ENCODE results near the gene ADAMTS1. TPM values are rescaled to one million over a fixed set of nuclear protein-coding genes. Genes with fewer than 3 reads are reported as not detected.

The ADAMTS1 gene
- total RNA-seq, 2 donors from 2014 or later, result 24.4 to 35.2 TPM

- ATAC-seq, result no peak
- Mint-ChIP-seq H3K36me3 (no peaks in the 10 kb centered on the region), H3K4me1 (ENCODE audit: low read depth in 2 of 2) (peaks cover 11 to 12% of the 10 kb centered on the region in 2 donors), H3K4me3 (no peak overlapping the region), H3K27me3 (peaks cover 10 to 13% of the 10 kb centered on the region in 2 donors), H3K27ac (no peak overlapping the region), H3K9me3 (no peaks in the 10 kb centered on the region)
- no peak for DNase-seq (ENCODE audit: low spot score)
These were observed 6.1 kb upstream of the ADAMTS1 start for GRCh38 chr21:26851109-26851944.

DNA sequence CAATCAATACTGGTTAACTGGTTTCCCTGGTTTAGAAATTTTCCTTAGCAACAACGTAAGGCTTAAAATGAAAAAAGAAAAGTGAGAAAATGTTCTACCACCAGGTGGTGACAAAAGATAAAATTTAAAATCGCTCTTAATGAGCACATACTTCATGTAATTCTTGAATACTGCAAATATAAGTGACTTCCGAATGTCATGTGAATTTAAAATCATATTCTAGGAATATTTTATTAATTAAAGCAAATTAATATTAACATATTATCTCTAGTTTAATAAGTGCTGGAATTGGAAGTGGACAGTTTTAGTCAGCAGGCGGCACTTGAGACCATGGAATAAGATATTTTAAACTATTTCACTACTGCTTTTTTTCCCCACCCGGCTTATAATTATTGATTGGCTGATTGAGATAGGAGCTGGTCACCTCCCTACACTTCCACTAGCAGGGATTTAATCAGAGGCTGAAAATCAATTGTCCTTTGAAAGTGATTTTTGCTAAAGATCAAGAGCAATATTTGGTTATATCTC is 5.0 kb upstream of the ADAMTS1 start:
- Mint-ChIP-seq H3K27ac (no peak overlapping the region), H3K9me3 (no peaks in the 10 kb centered on the region), H3K4me1 (ENCODE audit: low read depth in 2 of 2) (peaks cover 20 to 21% of the 10 kb centered on the region in 2 donors), H3K36me3 (no peaks in the 10 kb centered on the region), H3K4me3 (no peak overlapping the region), H3K27me3 (peaks cover 14 to 21% of the 10 kb centered on the region in 2 donors)
- ATAC-seq, result no peak
- no peak for DNase-seq (ENCODE audit: low spot score)

DNA sequence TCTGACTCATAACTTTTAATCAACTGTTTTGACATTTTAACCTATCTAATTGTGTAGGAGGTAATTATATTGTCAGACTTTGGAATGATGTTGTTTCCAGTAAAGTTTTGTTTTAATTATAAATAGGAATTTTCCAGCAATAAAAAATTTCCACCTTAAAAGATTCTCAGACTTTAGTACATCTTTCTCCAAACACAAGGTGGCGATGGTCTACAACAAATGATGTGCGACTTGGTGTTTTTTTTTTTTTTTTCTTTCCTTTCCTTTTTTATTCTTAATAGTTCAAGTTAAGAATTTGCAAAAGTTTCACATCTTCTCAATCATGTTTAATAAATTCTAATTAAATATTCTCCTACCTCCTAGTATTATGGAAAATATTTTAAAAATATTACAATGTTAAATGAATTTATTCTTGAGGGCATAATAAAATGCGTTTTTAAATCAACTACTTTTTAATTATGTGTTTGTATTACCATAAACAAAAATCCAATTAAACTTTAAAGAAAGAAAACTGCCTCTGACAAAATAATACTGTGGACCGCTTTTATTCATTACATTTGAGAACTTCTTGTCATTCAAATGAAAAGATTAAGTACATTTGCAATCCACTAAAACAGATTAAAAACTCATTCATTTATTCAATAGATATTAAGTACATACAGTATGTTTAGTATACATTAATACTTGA is 4.4 kb upstream of the ADAMTS1 start:
- Mint-ChIP-seq H3K4me3 (no peak overlapping the region), H3K36me3 (no peaks in the 10 kb centered on the region), H3K27ac (no peak overlapping the region), H3K4me1 (ENCODE audit: low read depth in 2 of 2) (peaks cover 20 to 21% of the 10 kb centered on the region in 2 donors), H3K27me3 (peaks cover 14 to 21% of the 10 kb centered on the region in 2 donors), H3K9me3 (no peaks in the 10 kb centered on the region)
- no peak for ATAC-seq
- DNase-seq (ENCODE audit: low spot score), result no peak

GRCh38 chr21:26847921-26848320 is 2.7 kb upstream of the ADAMTS1 start:
- Mint-ChIP-seq H3K27me3 (peaks cover 14 to 21% of the 10 kb centered on the region in 2 donors), H3K4me1 (ENCODE audit: low read depth in 2 of 2) (peaks cover 27 to 33% of the 10 kb centered on the region in 2 donors), H3K27ac (no peak overlapping the region), H3K4me3 (no peak overlapping the region), H3K36me3 (peaks cover 6% of the 10 kb centered on the region), H3K9me3 (no peaks in the 10 kb centered on the region)
- DNase-seq (ENCODE audit: low spot score) (no peak), ATAC-seq (no peak)

DNA sequence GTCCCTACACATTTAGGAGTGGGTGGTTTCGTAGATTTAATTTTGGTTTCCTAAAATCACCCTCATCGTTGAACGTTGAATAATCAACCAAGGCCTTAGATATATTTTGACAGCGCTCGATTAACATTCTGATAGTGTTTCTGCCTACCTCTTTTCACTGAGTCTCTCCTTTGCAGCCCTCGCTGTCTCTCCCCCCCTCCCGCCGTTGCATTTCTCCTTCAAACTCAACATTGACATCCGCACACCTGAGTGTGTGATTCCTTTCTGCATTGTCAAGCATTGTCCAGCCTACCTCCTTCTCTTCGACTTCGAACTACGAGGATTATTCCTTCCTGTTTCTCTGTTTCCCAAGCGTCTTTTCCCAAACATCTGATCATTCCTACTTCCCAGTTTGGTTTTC is 1.8 kb upstream of the ADAMTS1 start:
- Mint-ChIP-seq H3K27me3 (peaks cover 16 to 21% of the 10 kb centered on the region in 2 donors), H3K4me3 (peak overlapping the region; percentile 83), H3K9me3 (no peaks in the 10 kb centered on the region), H3K36me3 (peaks cover 15% of the 10 kb centered on the region), H3K27ac (peak overlapping the region; percentile 85 to 87), H3K4me1 (ENCODE audit: low read depth in 2 of 2) (peaks cover 34 to 37% of the 10 kb centered on the region in 2 donors)
- no peak for ATAC-seq
- DNase-seq (ENCODE audit: low spot score), result no peak

- H3K4me1 Mint-ChIP-seq (ENCODE audit: low read depth in 2 of 2), result peaks cover 34 to 37% of the 10 kb centered on the region in 2 donors
- H3K4me3 Mint-ChIP-seq, result peak overlapping the region; percentile 83
- ATAC-seq, result peak; percentile 28 to 29
- peaks cover 21% of the 10 kb centered on the region for H3K36me3 Mint-ChIP-seq
- peaks cover 16 to 21% of the 10 kb centered on the region in 2 donors for H3K27me3 Mint-ChIP-seq
- H3K27ac Mint-ChIP-seq, result peak overlapping the region; percentile 85 to 87
- H3K9me3 Mint-ChIP-seq, result no peaks in the 10 kb centered on the region
- DNase-seq (ENCODE audit: low spot score), result peak; percentile 72
These were observed 1.1 kb upstream of the ADAMTS1 start for GRCh38 chr21:26846036-26846931.

DNA sequence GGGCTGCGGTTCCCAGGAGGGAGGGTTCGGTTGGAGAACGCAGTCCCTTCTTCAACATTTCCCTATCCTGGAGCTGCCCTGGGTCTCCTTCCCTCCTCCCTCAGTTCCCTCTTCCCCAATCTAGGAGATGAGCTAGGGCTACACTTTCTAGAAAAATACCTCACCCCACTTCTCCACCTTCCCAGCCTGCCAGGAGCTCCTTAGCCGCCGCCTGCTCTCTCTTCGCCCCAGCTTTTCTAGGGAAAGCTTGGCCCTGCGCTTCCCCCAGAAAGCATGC is 488 bp upstream of the ADAMTS1 start:
- H3K27ac Mint-ChIP-seq, result peak overlapping the region; percentile 85 to 87
- no peak for DNase-seq (ENCODE audit: low spot score)

DNA sequence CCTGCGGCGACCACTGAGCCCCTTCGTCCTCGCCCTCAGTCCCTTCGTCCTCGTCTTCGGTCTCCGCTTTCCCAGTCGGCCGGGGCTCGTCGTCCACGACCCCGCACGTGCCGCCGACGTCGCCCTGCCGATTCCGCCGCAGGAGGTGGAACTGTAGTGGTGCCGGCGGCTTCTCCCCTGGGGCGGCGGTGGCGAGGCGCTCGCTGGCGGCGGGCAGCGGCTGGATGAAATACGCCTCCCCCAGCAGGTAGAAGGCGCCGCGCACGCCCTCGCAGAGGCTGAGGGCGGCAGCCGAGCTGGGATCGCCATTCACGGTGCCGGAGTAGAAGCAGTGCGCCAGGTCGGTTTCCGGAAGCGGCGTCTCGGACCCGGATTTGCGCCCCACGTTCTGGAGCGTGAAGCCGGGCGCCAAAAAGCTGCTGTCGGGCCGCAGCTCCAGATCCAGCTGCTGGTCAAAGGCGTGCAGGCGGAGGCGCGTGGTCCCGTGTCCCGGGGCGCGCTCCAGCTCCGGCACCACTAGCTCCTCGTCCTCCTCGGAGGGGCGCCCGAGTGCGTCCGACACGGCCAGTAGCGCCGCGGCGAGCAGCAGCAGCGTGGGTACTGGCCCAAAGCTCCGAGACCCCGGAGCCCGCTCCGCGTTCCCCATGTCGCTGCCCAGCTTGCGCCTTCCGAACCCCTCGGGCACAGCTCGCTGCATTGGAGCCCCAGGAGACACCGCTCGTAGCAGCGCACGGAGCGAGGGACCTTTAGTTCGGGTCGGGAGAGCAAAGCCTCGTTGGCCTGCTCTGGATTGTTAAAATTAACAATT is 747 bp downstream of the ADAMTS1 start:
- peak; percentile 15 to 54 for ATAC-seq
- no peaks in the 10 kb centered on the region for H3K9me3 Mint-ChIP-seq
- H3K27me3 Mint-ChIP-seq, result peaks cover 16 to 21% of the 10 kb centered on the region in 2 donors
- peaks cover 47 to 50% of the 10 kb centered on the region in 2 donors for H3K4me1 Mint-ChIP-seq (ENCODE audit: low read depth in 2 of 2)
- DNase-seq (ENCODE audit: low spot score), result no peak
- H3K4me3 Mint-ChIP-seq, result peak overlapping the region; percentile 83
- H3K27ac Mint-ChIP-seq, result peak overlapping the region in 1 of 2 donors; percentile 87
- H3K36me3 Mint-ChIP-seq, result peaks cover 33% of the 10 kb centered on the region

More for the DNA sequence above, 488 bp upstream of the ADAMTS1 start:
- ATAC-seq, result no peak
- H3K4me1 Mint-ChIP-seq (ENCODE audit: low read depth in 2 of 2), result peaks cover 36 to 40% of the 10 kb centered on the region in 2 donors
- no peaks in the 10 kb centered on the region for H3K9me3 Mint-ChIP-seq
- peak overlapping the region; percentile 83 for H3K4me3 Mint-ChIP-seq
- H3K27me3 Mint-ChIP-seq, result peaks cover 16 to 21% of the 10 kb centered on the region in 2 donors
- H3K36me3 Mint-ChIP-seq, result peaks cover 23% of the 10 kb centered on the region

- Mint-ChIP-seq H3K4me3 (peak overlapping the region; percentile 83), H3K27me3 (peaks cover 16 to 21% of the 10 kb centered on the region in 2 donors), H3K27ac (peak overlapping the region; percentile 87 to 94), H3K36me3 (peaks cover 38% of the 10 kb centered on the region), H3K4me1 (ENCODE audit: low read depth in 2 of 2) (peaks cover 51 to 54% of the 10 kb centered on the region in 2 donors), H3K9me3 (no peaks in the 10 kb centered on the region)
- no peak for DNase-seq (ENCODE audit: low spot score)
- ATAC-seq, result peak in 1 of 2 donors; percentile 1
These were observed 1.3 kb downstream of the ADAMTS1 start for GRCh38 chr21:26843933-26844257.

DNA sequence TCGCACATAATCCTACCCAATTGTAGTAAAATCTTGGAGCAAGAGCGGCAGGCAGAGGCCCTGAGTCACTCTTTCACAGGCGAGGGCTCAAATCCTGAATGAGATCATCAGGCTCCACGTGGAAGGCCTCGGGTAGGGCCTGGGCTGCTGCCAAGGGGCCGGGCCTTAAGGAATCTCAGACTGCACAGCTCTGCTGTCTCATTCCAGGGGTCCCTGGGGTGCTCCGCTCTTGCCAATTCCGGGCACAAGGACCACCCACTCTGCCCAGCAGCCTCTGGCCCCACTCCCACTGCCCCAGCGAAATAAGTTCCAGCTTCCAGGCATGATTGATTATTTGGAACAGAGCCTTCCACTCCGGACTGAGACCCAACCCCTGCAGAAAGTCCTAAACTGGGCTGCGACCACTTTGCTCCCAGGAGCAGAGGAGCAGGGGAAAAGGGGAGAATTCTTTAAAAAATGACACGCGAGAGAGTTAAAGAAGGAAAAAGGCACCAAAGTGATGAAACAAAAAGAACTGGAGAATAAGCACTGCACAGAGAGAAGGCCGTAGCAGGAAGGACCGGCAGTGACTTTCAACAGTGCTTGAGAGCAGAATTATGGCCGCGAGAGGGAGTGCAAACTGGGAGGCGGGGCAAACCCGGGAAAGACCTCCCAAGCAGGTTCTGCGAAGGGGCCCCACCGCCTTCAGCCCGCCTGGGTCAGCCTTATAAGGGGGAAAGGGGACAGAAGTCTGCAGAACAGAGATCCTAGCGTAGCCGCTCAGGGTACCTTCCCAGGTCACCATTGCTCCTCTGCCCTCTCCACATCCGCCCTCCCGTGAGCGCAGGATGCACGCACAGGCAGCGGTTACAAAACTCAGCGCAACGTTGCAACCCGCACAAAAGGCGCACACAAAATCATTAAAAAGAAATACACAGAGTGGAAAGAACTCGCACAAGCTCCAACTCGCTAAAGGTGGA is 2.0 kb downstream of the ADAMTS1 start:
- H3K4me3 Mint-ChIP-seq, result peak overlapping the region; percentile 83
- H3K36me3 Mint-ChIP-seq, result peaks cover 44% of the 10 kb centered on the region
- H3K9me3 Mint-ChIP-seq, result no peaks in the 10 kb centered on the region
- DNase-seq (ENCODE audit: low spot score), result peak; percentile 77
- peaks cover 16 to 21% of the 10 kb centered on the region in 2 donors for H3K27me3 Mint-ChIP-seq
- peak; percentile 58 to 59 for ATAC-seq
- H3K4me1 Mint-ChIP-seq (ENCODE audit: low read depth in 2 of 2), result peaks cover 58 to 61% of the 10 kb centered on the region in 2 donors
- peak overlapping the region; percentile 87 to 94 for H3K27ac Mint-ChIP-seq

- Mint-ChIP-seq H3K4me3 (peak overlapping the region; percentile 83), H3K4me1 (ENCODE audit: low read depth in 2 of 2) (peaks cover 61 to 65% of the 10 kb centered on the region in 2 donors), H3K36me3 (peaks cover 51% of the 10 kb centered on the region), H3K27me3 (peaks cover 13 to 18% of the 10 kb centered on the region in 2 donors), H3K9me3 (no peaks in the 10 kb centered on the region), H3K27ac (peak overlapping the region; percentile 87 to 94)
- DNase-seq (ENCODE audit: low spot score) (no peak), ATAC-seq (no peak)
These were observed 2.9 kb downstream of the ADAMTS1 start for GRCh38 chr21:26842300-26842699.

DNA sequence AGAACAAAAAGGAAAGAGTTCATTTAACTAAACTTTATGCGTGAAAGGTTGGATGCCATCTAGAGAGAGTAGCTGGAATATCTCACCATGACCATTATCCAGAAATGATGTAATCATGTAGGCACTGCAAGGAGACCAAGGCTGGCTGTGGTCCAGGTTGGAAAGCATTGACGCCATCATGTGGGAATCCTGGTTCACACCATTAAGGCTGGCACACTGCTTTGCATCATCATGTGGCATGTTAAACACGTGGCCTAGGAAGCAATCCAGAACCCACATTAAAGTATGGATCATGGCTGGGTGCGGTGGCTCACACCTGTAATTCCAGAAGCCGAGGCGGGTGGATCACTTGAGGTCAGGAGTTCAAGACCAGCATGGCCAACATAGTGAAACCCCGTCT is 4.3 kb downstream of the ADAMTS1 start:
- peak overlapping the region; percentile 81 for H3K4me3 Mint-ChIP-seq

More for the DNA sequence above, 4.3 kb downstream of the ADAMTS1 start:
- H3K27me3 Mint-ChIP-seq, result peaks cover 4 to 6% of the 10 kb centered on the region in 2 donors
- H3K27ac Mint-ChIP-seq, result peak overlapping the region; percentile 71 to 73
- no peaks in the 10 kb centered on the region for H3K9me3 Mint-ChIP-seq
- DNase-seq (ENCODE audit: low spot score), result no peak
- H3K4me1 Mint-ChIP-seq (ENCODE audit: low read depth in 2 of 2), result peaks cover 56% of the 10 kb centered on the region in 2 donors
- ATAC-seq, result no peak
- H3K36me3 Mint-ChIP-seq, result peaks cover 57% of the 10 kb centered on the region

All from natural killer cell treated with Interleukin-12 subunit alpha and Interleukin-12 subunit beta and Interleukin-15 and Interleukin-18, amount 100 ng/mL, for 72 hours (primary cell).